K562 (cell line): ENCODE data around the gene CA6.

Experiments
- CBX5 ChIP-seq: IDR thresholded peaks from 2 replicates; pipeline ENCODE4 v1.6.1; 2014; ENCODE audit warnings: low read depth, borderline replicate concordance
- HNRNPUL1 ChIP-seq: fragments of 200-400 bp; formaldehyde crosslinking; IDR thresholded peaks from 2 replicates; pipeline ENCODE4 v1.6.1; 2017; ENCODE audit warnings: low read length
- POLR2A ChIP-seq: fragments of 450-650 bp; conservative IDR thresholded peaks from 2 replicates; pipeline ENCODE4 v1.6.1; 2016
- PRPF4 ChIP-seq: fragments of 200-400 bp; formaldehyde crosslinking; IDR thresholded peaks from one replicate; pipeline ENCODE4 v1.6.1; 2017; ENCODE audit warnings: low read length, low read depth, mild to moderate bottlenecking; ENCODE audit not compliant: insufficient read depth, poor library complexity, severe bottlenecking
- YY1 ChIP-seq, 3 experiments: IDR thresholded peaks; 2 replicates each; pipeline ENCODE4 v1.6.1; 2011; ENCODE audit warnings: low read length in 2 of 3, mild to moderate bottlenecking in 2 of 3, moderate library complexity in 2 of 3, borderline replicate concordance in 1 of 3, control low read depth in 1 of 3, low read depth in 1 of 3; ENCODE audit not compliant: insufficient read depth in 3 of 3, insufficient replicate concordance in 2 of 3, control insufficient read depth in 1 of 3, insufficient read length in 1 of 3; ENCODE audit errors: extremely low read depth in 1 of 3
- TF ChIP-seq, protein P1 (sequence below): fragments of 250-450 bp; sonication (Bioruptor Pico); IDR thresholded peaks from 2 replicates; pipeline ENCODE4 v1.5.0; 2021; ENCODE audit warnings: mild to moderate bottlenecking, moderate library complexity

DNA sequence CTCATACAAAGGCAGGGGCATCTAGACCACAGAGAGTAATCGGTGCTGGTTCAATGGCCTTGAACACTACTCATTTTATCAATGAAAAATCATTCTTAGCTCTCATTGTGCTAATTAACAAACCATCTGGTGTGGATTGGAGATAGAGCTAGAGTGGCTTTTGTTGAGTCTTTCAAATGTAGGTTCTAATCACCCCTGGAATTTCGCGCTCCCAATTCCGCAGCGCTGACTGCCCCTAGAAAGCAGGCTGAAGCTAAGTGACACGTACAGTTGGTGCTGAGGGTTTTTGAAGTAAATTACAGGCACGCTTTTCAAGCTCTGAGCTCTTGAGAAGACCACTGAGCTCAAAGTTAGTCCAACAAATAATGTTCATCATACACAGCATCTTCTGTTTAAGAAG is 31.2 kb upstream of the CA6 start:
- TF ChIP-seq PRPF4 (no peak), CBX5 (no peak), HNRNPUL1 (no peak), YY1 (IDR thresholded peaks at IDR 0.05; ENCODE audit: borderline replicate concordance in 1 of 3, control insufficient read depth in 1 of 3, extremely low read depth in 1 of 3, insufficient read depth in 3 of 3, insufficient read length in 1 of 3, insufficient replicate concordance in 2 of 3, low read depth in 1 of 3, low read length in 2 of 3) (no peak), POLR2A (no peak)
- TF ChIP-seq, protein P1, sequence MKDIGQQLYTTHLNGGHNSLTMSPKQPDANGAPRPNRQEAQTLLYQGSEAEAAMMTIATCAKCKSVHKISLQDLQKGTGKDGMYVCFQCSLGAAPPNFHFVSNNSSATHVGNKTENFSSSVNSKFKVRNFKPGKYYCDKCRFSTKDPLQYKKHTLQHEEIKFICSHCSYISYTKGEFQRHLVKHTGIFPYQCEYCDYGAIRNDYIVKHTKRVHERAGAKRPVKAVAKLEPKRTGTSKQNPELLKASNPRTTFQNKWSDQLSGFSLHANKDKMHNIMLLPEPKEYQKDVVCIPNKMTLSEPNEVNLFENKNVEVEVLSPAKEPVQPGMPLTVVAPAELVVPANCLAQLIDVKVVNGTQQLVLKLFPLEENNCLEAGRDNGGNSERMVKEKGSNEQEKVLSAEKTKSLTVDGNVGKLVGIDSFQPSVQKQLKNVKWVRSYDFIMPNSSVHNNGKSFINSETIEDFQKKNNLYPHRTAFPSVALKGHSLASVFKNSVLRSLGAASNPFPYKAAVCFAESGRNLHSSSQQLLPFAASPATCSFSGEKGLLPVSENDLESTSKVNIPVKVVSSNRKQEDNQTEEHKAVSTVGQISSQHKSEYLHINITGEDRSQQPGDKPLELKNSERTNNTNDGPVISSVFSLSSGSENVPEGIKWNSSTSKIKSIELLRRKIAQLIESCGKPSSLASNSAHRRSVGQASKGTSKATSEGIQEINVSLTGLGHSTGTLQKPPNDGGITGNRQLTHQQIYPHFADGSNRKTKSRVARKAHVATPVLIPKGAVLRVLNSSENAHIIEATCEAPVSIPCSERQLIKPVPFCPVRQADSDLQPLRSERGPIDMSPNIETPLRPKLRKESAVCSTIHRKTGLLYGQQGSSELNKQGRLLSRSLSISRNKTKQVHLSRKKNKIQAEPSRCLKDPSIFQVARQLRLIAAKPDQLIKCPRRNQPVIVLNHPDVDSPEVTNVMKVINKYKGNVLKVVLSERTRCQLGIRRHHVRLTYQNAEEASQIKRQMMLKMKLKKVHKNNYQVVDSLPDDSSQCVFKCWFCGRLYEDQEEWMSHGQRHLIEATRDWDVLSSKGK, result no peak
